OCI-M1 (cell line): ENCODE measurements around the gene KNDC1.
A peak's percentile ranks its signal among the peaks of the same experiment; 100 is the strongest.
"Not testable (repeated sequence)": the region's sequence is repeated elsewhere in the genome, so short reads cannot be mapped to it uniquely, and the experiment has no call there.

Experiments
- DNase-seq: peaks from one replicate; lab custom pipeline; 2025; lab: John Stamatoyannopoulos, UW

Gene KNDC1

GRCh38 chr10:133159950-133160825, at the start of gene KNDC1:
KNDC1 (plus strand) TSS chr10:133160219; CDS start chr10:133160468, 249 bp downstream.
- DNase-seq: peak; percentile 53

GRCh38 chr10:133110609-133111275, 49.3 kb upstream of the KNDC1 start:
- no peak for DNase-seq

- DNase-seq: not testable (repeated sequence)
Observed at GRCh38 chr10:133111640-133112039, 48.4 kb upstream of the KNDC1 start.

GRCh38 chr10:133113146-133113830, 46.7 kb upstream of the KNDC1 start:
- no peak for DNase-seq

- no peak for DNase-seq
Observed at GRCh38 chr10:133113847-133114246, 46.2 kb upstream of the KNDC1 start.

GRCh38 chr10:133114251-133114650, 45.8 kb upstream of the KNDC1 start:
- DNase-seq: no peak

- DNase-seq: no peak
Observed at GRCh38 chr10:133114726-133115452, 45.1 kb upstream of the KNDC1 start.

GRCh38 chr10:133115453-133115842, 44.6 kb upstream of the KNDC1 start:
- DNase-seq: no peak

- no peak for DNase-seq
Observed at GRCh38 chr10:133115976-133116375, 44.0 kb upstream of the KNDC1 start.

- no peak for DNase-seq
Observed at GRCh38 chr10:133116455-133116854, 43.6 kb upstream of the KNDC1 start.

GRCh38 chr10:133117036-133117687, 42.9 kb upstream of the KNDC1 start:
- no peak for DNase-seq

- no peak for DNase-seq
Observed at GRCh38 chr10:133117688-133118071, 42.3 kb upstream of the KNDC1 start.

GRCh38 chr10:133121479-133121878, 38.5 kb upstream of the KNDC1 start:
- DNase-seq: no peak

- no peak for DNase-seq
Observed at GRCh38 chr10:133122171-133122935, 37.7 kb upstream of the KNDC1 start.

- no peak for DNase-seq
Observed at GRCh38 chr10:133123050-133123745, 36.8 kb upstream of the KNDC1 start.

- DNase-seq: no peak
Observed at GRCh38 chr10:133123746-133124356, 36.2 kb upstream of the KNDC1 start.

GRCh38 chr10:133124357-133125211, 35.4 kb upstream of the KNDC1 start:
- DNase-seq: no peak

- no peak for DNase-seq
Observed at GRCh38 chr10:133125901-133126300, 34.1 kb upstream of the KNDC1 start.
